ENCODE measurements around the gene MYO7B. TPM values are rescaled to one million over a fixed set of nuclear protein-coding genes. Genes with fewer than 3 reads are reported as not detected.

Gene MYO7B
- total RNA-seq, 5 donors from 2014 or later (not counting 1 experiment from before 2014, with no cell fraction given): 0.13 to 0.96 (median 0.28) TPM; not detected in 1

DNA sequence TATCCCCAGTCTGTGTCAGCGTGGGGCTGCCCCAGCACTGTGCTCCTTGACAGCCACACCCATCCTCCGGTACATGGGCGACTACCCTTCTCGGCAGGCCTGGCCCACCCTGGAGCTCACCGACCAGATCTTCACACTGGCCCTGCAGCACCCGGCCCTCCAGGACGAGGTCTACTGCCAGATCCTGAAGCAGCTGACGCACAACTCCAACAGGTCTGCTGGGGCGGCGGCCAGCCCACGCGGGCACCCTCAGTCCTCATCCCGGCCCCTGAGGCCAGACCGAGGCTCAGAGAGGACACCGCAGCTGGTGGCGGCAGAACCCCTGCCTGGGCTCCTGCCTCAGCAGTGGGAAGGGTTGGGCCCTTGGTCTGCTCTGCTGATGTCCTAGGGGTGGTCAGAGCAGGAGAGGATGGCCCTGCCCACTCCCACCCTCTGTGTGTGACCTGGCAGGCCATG, 96.1 kb downstream of the MYO7B start:
- Histone ChIP-seq H3K36me3 (ENCODE audit: control insufficient read depth in 2 of 2, extremely low read depth in 1 of 2, insufficient read depth in 1 of 2, low read length in 1 of 2) (no peaks in the 10 kb centered on the region), H3K9me3 (no peaks in the 10 kb centered on the region), H3K4me1 (ENCODE audit: control insufficient read depth in 1 of 2, extremely low read depth in 1 of 2, insufficient read depth in 2 of 2, low read length in 2 of 2) (peaks cover 29 to 60% of the 10 kb centered on the region in 2 experiments), H3K4me3 (ENCODE audit: control insufficient read depth in 1 of 2, extremely low read depth in 1 of 2, low read length in 1 of 2) (no peak overlapping the region), H3K27me3 (replicated peaks in 1 of 2; ENCODE audit: control insufficient read depth in 2 of 2, extremely low read depth in 1 of 2, insufficient read depth in 2 of 2, low read length in 1 of 2) (peaks cover 0 to 3% of the 10 kb centered on the region in 2 experiments), H3K27ac (ENCODE audit: low read length) (no peak overlapping the region)
- ATAC-seq (replicated peaks in 1 of 4) (no peak), DNase-seq (no peak)
- Mint-ChIP-seq H3K27me3 (no peaks in the 10 kb centered on the region), H3K9me3 (no peaks in the 10 kb centered on the region), H3K4me3 (no peak overlapping the region), H3K27ac (peak overlapping the region in 1 of 2 donors; percentile 3), H3K4me1 (peaks cover 17 to 45% (median 21%) of the 10 kb centered on the region in 3 donors), H3K36me3 (no peaks in the 10 kb centered on the region)
- CTCF ChIA-PET: interaction anchor here in 1 of 2 donors (1.7 kb wide), 1 partner anchor 19 kb away, joined by 4 read pairs; no protein-coding TSS in a partner anchor
- POLR2A ChIA-PET: no interaction called here
- WGBS (ENCODE audit: insufficient coverage): 93% methylated on average over 8 of the region's 16 CpGs

DNA sequence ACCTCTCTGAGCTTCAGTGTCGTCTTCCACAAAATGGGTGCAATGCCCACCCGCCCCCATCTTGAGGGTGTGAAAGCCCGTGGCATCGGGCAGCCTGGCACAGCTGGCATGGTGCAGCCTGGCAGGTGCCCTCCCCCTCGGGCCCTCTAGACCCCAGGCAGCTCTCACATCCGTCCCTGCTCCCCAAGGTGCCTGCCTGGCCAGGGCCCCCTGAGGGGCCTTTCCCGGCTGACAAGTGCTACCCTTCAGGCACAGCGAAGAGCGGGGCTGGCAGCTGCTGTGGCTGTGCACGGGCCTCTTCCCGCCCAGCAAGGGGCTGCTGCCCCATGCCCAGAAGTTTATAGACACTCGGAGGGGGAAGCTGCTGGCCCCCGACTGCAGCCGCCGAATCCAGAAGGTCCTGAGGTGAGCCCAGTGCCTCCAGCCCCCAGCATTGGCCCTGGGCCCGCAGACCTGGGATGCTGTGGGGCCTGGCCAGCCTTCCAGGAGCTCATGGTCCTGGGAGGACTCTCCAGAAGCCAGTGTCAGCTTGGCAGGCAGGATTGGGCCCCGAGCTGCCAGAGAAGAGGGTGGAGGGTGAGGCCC, 96.6 kb downstream of the MYO7B start:
- no peaks in the 10 kb centered on the region for H3K27me3 Mint-ChIP-seq
- no peaks in the 10 kb centered on the region for H3K9me3 ChIP-seq
- ATAC-seq (replicated peaks in 1 of 4) (no peak), DNase-seq (no peak)
- peaks cover 34 to 65% of the 10 kb centered on the region in 2 experiments for H3K4me1 ChIP-seq (ENCODE audit: control insufficient read depth in 1 of 2, extremely low read depth in 1 of 2, insufficient read depth in 2 of 2, low read length in 2 of 2)
- H3K4me1 Mint-ChIP-seq: peaks cover 22 to 49% (median 25%) of the 10 kb centered on the region in 3 donors
- WGBS (ENCODE audit: insufficient coverage): 88% methylated on average over 15 of the region's 17 CpGs
- peaks cover 0 to 3% of the 10 kb centered on the region in 2 experiments for H3K27me3 ChIP-seq (replicated peaks in 1 of 2; ENCODE audit: control insufficient read depth in 2 of 2, extremely low read depth in 1 of 2, insufficient read depth in 2 of 2, low read length in 1 of 2)
- no peak overlapping the region for H3K27ac Mint-ChIP-seq
- no peak overlapping the region for H3K4me3 ChIP-seq (ENCODE audit: control insufficient read depth in 1 of 2, extremely low read depth in 1 of 2, low read length in 1 of 2)
- H3K9me3 Mint-ChIP-seq: no peaks in the 10 kb centered on the region
- ChIA-PET POLR2A (no interaction called here), CTCF (interaction anchor here in 1 of 2 donors (1.7 kb wide), 1 partner anchor 18 kb away, joined by 4 read pairs; no protein-coding TSS in a partner anchor)
- no peaks in the 10 kb centered on the region for H3K36me3 ChIP-seq (ENCODE audit: control insufficient read depth in 2 of 2, extremely low read depth in 1 of 2, insufficient read depth in 1 of 2, low read length in 1 of 2)
- peak overlapping the region in 1 of 3 donors; percentile 53 for H3K4me3 Mint-ChIP-seq
- no peak overlapping the region for H3K27ac ChIP-seq (ENCODE audit: low read length)
- no peaks in the 10 kb centered on the region for H3K36me3 Mint-ChIP-seq

DNA sequence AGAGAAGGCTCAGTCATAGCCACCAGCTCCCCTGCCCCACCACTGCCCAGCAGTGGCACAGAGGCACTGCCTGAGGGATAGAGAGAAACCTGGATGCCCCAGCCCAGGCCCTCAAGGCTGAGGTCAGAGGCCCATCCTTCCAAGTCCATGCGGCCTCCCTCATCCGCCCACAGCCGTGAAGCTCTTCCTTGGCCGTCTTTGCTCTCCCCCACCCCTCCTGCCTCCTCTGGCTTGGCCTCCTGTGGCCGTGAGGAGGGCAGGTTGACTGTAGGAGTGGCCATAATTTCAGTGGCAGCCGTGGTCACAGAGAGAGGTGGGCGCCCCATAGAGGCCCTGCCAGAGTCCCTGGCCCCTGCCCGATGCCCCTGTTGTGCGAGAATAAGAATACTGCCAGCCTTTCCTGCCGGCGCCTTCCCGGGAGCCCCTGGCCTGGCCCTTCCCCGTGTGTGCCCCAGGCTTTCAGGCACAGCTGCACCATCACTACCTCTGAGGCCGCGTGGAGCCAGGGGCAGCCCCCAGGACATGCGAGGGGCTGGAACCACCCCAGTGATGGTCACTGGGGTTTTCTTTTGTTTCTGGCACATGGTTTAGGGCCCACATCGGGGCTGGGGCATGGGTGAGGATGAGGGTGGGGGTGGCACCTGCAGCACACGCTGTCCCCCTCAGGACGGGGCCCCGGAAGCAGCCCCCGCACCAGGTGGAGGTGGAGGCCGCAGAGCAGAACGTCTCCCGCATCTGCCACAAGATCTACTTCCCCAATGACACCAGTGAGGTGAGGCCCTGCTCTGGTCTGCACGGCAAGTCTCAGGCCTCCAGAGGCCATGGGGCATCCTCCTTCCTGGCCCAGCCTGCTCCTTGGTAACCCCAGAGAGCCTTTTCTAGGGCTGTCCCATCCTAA, 97.4 kb downstream of the MYO7B start:
- Histone ChIP-seq H3K4me1 (ENCODE audit: control insufficient read depth in 1 of 2, extremely low read depth in 1 of 2, insufficient read depth in 2 of 2, low read length in 2 of 2) (peaks cover 40 to 73% of the 10 kb centered on the region in 2 experiments), H3K36me3 (ENCODE audit: control insufficient read depth in 2 of 2, extremely low read depth in 1 of 2, insufficient read depth in 1 of 2, low read length in 1 of 2) (no peaks in the 10 kb centered on the region), H3K27me3 (replicated peaks in 1 of 2; ENCODE audit: control insufficient read depth in 2 of 2, extremely low read depth in 1 of 2, insufficient read depth in 2 of 2, low read length in 1 of 2) (peaks cover 0 to 3% of the 10 kb centered on the region in 2 experiments), H3K9me3 (no peaks in the 10 kb centered on the region), H3K4me3 (ENCODE audit: control insufficient read depth in 1 of 2, extremely low read depth in 1 of 2, low read length in 1 of 2) (no peak overlapping the region), H3K27ac (ENCODE audit: low read length) (peak overlapping the region; percentile 39)
- POLR2A ChIA-PET: no interaction called here
- DNase-seq (peak in 1 of 35 experiments; percentile 24), ATAC-seq (replicated peaks in 1 of 4) (peak in 3 of 4 experiments; percentile 34 to 62 (median 46))
- no peaks in the 10 kb centered on the region for H3K27me3 Mint-ChIP-seq
- WGBS (ENCODE audit: insufficient coverage): 48% methylated on average over 21 of the region's 25 CpGs
- peaks cover 23 to 55% (median 29%) of the 10 kb centered on the region in 3 donors for H3K4me1 Mint-ChIP-seq
- no peaks in the 10 kb centered on the region for H3K36me3 Mint-ChIP-seq
- CTCF ChIA-PET: no interaction called here
- H3K9me3 Mint-ChIP-seq: no peaks in the 10 kb centered on the region
- peak overlapping the region in 1 of 3 donors; percentile 53 for H3K4me3 Mint-ChIP-seq
- peak overlapping the region; percentile 49 to 71 for H3K27ac Mint-ChIP-seq

DNA sequence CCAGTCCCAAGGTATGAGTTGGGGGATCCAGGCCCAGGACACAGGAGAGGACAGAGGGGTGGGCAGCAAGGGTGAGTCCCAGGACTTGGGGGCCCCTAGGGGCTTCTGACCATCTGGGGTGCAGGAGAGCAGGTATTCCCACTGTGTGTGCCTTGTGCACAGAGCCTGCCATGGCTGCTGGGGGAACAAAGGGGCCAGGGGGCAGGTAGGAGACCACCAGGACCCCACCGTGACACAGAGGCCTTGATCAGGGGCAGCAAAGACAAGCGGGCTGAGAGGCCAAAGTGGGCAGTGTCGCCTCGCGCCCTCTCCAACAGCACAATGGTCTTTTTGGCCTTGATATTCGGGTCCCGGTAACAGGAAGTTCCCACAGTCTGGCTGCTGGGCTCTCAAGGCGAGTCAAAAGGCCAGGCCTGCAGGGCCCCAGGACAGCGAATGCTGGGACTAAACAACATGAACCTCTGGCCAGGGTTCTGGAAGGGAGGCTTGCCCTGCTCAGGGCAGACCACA, 98.1 kb downstream of the MYO7B start:
- H3K27ac Mint-ChIP-seq: peak overlapping the region in 1 of 2 donors; percentile 71
- H3K27me3 Mint-ChIP-seq: no peaks in the 10 kb centered on the region
- no peaks in the 10 kb centered on the region for H3K36me3 Mint-ChIP-seq
- ATAC-seq (replicated peaks in 1 of 4): no peak
- no peak for DNase-seq
- 88% methylated on average over 9 of the region's 9 CpGs for WGBS (ENCODE audit: insufficient coverage)
- POLR2A ChIA-PET: no interaction called here
- H3K4me1 Mint-ChIP-seq: peaks cover 28 to 61% (median 35%) of the 10 kb centered on the region in 3 donors
- Histone ChIP-seq H3K36me3 (ENCODE audit: control insufficient read depth in 2 of 2, extremely low read depth in 1 of 2, insufficient read depth in 1 of 2, low read length in 1 of 2) (peaks cover 0 to 3% of the 10 kb centered on the region in 2 donors), H3K4me3 (ENCODE audit: control insufficient read depth in 1 of 2, extremely low read depth in 1 of 2, low read length in 1 of 2) (no peak overlapping the region), H3K27ac (ENCODE audit: low read length) (peak overlapping the region; percentile 39), H3K9me3 (no peaks in the 10 kb centered on the region), H3K27me3 (replicated peaks in 1 of 2; ENCODE audit: control insufficient read depth in 2 of 2, extremely low read depth in 1 of 2, insufficient read depth in 2 of 2, low read length in 1 of 2) (peaks cover 0 to 3% of the 10 kb centered on the region in 2 experiments), H3K4me1 (ENCODE audit: control insufficient read depth in 1 of 2, extremely low read depth in 1 of 2, insufficient read depth in 2 of 2, low read length in 2 of 2) (peaks cover 47 to 81% of the 10 kb centered on the region in 2 experiments)
- CTCF ChIA-PET: no interaction called here
- H3K4me3 Mint-ChIP-seq: peak overlapping the region in 1 of 3 donors; percentile 53
- no peaks in the 10 kb centered on the region for H3K9me3 Mint-ChIP-seq

DNA sequence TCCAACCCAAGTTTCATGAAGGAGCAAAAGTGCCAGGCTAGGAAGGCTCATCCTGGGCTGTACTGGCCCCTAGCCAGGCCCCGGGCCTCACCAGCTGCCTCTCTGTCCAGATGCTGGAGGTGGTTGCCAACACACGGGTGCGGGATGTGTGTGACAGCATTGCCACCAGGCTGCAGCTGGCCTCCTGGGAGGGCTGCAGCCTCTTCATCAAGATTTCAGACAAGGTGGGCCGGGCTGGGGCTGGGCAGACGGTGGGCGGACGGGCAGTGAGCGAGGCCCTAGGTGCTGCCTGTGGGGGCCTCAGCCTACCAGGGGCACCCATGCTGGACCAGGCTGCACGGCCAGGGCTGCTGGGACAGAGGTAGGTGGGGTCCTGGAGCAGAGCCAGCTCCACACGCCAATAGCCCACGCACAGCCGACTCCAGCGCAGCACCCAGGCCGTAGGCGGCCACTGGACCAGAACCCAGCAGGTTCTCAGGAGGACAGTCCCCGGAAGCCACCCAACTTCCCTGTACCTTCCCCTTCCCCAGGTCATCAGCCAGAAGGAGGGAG, 98.7 kb downstream of the MYO7B start:
- WGBS (ENCODE audit: insufficient coverage): 84% methylated on average over 9 of the region's 16 CpGs
- ATAC-seq (replicated peaks in 1 of 4) (no peak), DNase-seq (no peak)
- H3K9me3 Mint-ChIP-seq: no peaks in the 10 kb centered on the region
- H3K4me1 ChIP-seq (ENCODE audit: control insufficient read depth in 1 of 2, extremely low read depth in 1 of 2, insufficient read depth in 2 of 2, low read length in 2 of 2): peaks cover 53 to 86% of the 10 kb centered on the region in 2 experiments
- H3K36me3 ChIP-seq (ENCODE audit: control insufficient read depth in 2 of 2, extremely low read depth in 1 of 2, insufficient read depth in 1 of 2, low read length in 1 of 2): peaks cover 0 to 3% of the 10 kb centered on the region in 2 donors
- no peaks in the 10 kb centered on the region for H3K36me3 Mint-ChIP-seq
- no peaks in the 10 kb centered on the region for H3K9me3 ChIP-seq
- H3K4me3 ChIP-seq (ENCODE audit: control insufficient read depth in 1 of 2, extremely low read depth in 1 of 2, low read length in 1 of 2): no peak overlapping the region
- POLR2A ChIA-PET: no interaction called here
- H3K4me1 Mint-ChIP-seq: peaks cover 33 to 67% (median 38%) of the 10 kb centered on the region in 3 donors
- peak overlapping the region in 1 of 3 donors; percentile 53 for H3K4me3 Mint-ChIP-seq
- H3K27me3 Mint-ChIP-seq: no peaks in the 10 kb centered on the region
- H3K27me3 ChIP-seq (replicated peaks in 1 of 2; ENCODE audit: control insufficient read depth in 2 of 2, extremely low read depth in 1 of 2, insufficient read depth in 2 of 2, low read length in 1 of 2): peaks cover 0 to 3% of the 10 kb centered on the region in 2 experiments
- CTCF ChIA-PET: no interaction called here
- peak overlapping the region in 1 of 2 donors; percentile 11 for H3K27ac Mint-ChIP-seq
- no peak overlapping the region for H3K27ac ChIP-seq (ENCODE audit: low read length)
